22Rv1 (cell line): Measurements from ENCODE around the gene NADK2.

Experiments
- ZFX ChIP-seq: fragments of 450-650 bp; IDR thresholded peaks from 2 replicates; pipeline ENCODE4 v1.6.1; 2017; ENCODE audit warnings: antibody characterized with exemption, borderline replicate concordance
- TF ChIP-seq, protein P1 (sequence below): fragments of 450-650 bp; IDR thresholded peaks from 2 replicates; pipeline ENCODE4 v1.5.1; 2017; ENCODE audit warnings: mild to moderate bottlenecking

DNA sequence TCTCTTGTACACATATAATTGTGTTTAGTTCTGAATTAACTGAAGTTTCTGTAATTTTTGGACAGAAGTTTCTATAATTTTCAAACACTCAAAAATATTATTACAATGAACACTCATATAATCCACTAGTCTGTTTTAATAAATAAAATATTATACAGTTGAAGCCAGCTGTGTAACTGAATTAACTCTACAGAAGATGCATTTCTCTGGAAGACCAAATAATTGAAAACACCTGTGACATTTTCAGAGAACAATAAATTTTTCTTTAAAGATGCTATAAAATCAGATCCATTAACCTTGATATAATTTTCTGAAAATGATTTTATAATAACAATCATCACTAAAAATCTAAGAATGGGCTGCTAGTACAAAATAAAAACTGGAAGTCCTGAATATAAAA lies 14.7 kb downstream of the NADK2 start:
- no peak for TF ChIP-seq ZFX
- TF ChIP-seq, protein P1, sequence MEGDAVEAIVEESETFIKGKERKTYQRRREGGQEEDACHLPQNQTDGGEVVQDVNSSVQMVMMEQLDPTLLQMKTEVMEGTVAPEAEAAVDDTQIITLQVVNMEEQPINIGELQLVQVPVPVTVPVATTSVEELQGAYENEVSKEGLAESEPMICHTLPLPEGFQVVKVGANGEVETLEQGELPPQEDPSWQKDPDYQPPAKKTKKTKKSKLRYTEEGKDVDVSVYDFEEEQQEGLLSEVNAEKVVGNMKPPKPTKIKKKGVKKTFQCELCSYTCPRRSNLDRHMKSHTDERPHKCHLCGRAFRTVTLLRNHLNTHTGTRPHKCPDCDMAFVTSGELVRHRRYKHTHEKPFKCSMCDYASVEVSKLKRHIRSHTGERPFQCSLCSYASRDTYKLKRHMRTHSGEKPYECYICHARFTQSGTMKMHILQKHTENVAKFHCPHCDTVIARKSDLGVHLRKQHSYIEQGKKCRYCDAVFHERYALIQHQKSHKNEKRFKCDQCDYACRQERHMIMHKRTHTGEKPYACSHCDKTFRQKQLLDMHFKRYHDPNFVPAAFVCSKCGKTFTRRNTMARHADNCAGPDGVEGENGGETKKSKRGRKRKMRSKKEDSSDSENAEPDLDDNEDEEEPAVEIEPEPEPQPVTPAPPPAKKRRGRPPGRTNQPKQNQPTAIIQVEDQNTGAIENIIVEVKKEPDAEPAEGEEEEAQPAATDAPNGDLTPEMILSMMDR, result no peak
